Gastrocnemius medialis (tissue), 4 donors: ENCODE data around the gene TMEM214. TPM values are rescaled to one million over a fixed set of nuclear protein-coding genes. Genes with fewer than 3 reads are reported as not detected.

ENCODE experiments used
- ATAC-seq, 2 donors: fragments of 150-250 bp; one replicate each; pipeline ENCODE4 v1.9.1; 2016
- DNase-seq, 2 donors: peaks; one replicate each; pipeline ENCODE4 v3.0.0-alpha.2; 2019
- H3K27ac ChIP-seq, 4 donors: fragments of 200-600 bp; sonication (generic); 1 replicate in 1 of 4; 2 replicates in 3 of 4; pipeline ENCODE4 v1.5.1; 2016 to 2018; ENCODE audit warnings: mild to moderate bottlenecking in 2 of 4, moderate library complexity in 1 of 4
- H3K27me3 ChIP-seq, 3 donors: fragments of 200-600 bp; sonication (generic) in 2 of 3; 1 replicate in 1 of 3; 2 replicates in 2 of 3; pipeline versions ENCODE4 v1.5.1 to v1.6.0; 2016 to 2019; ENCODE audit warnings: mild to moderate bottlenecking in 1 of 3, moderate library complexity in 1 of 3
- H3K36me3 ChIP-seq, 2 donors: fragments of 200-600 bp; sonication (generic) in 1 of 2; one replicate each; pipeline ENCODE4 v1.5.1; 2017 to 2018
- H3K4me1 ChIP-seq, 2 donors: fragments of 200-600 bp; sonication (generic) in 1 of 2; one replicate each; pipeline ENCODE4 v1.5.1; 2016 to 2017; ENCODE audit warnings: mild to moderate bottlenecking in 2 of 2
- H3K4me3 ChIP-seq, 4 donors: fragments of 200-600 bp; sonication (generic) in 3 of 4; 1 replicate in 1 of 4; 2 replicates in 3 of 4; pipeline ENCODE4 v1.5.1; 2016 to 2019; ENCODE audit warnings: mild to moderate bottlenecking in 2 of 4
- H3K9me3 ChIP-seq, 3 donors: fragments of 200-600 bp; sonication (generic) in 2 of 3; 1 replicate in 1 of 3; 2 replicates in 2 of 3; pipeline ENCODE4 v1.5.1; 2016 to 2019
- CTCF ChIP-seq, 5 experiments: fragments of 450-650 bp in 3 of 5; fragments of 200-600 bp in 2 of 5; sonication (generic) in 2 of 5; IDR thresholded peaks in 4 of 5; conservative IDR thresholded peaks in 1 of 5; 1 replicate in 4 of 5; 2 replicates in 1 of 5; pipeline ENCODE4 v1.5.1; 2016 to 2019; ENCODE audit warnings: antibody characterized with exemption in 5 of 5, mild to moderate bottlenecking in 3 of 5, moderate library complexity in 3 of 5
- POLR2A ChIP-seq, 2 donors: fragments of 450-650 bp; IDR thresholded peaks; one replicate each; pipeline ENCODE4 v1.6.1; 2017; ENCODE audit warnings: antibody characterized with exemption in 2 of 2, mild to moderate bottlenecking in 2 of 2, moderate library complexity in 2 of 2
- in situ Hi-C, 4 donors: fragments of 200-750 bp; cut with MboI; loops; one replicate each; pipeline versions ENCODE4 v1.15.0 to v1.8.0; 2017; ENCODE audit warnings: low sequenced_read_pairs in 4 of 4
- intact Hi-C: fragments of 100-400 bp; cut with DNase I; formaldehyde crosslinking; loops from one replicate; pipeline ENCODE4 v1.15.1; 2023; ENCODE audit warnings: low total_unique reads
- total RNA-seq, 4 donors: library from RNA; depleted of rRNA; stranded (reverse); fragments of >200 nt; gene quantifications; one replicate each; pipeline versions ENCODE4 v1.1.0 to v1.2.3, GENCODE V29; 2016

The TMEM214 gene
- total RNA-seq, 4 donors from 2014 or later: 20.0 to 37.7 (median 24.9) TPM

GRCh38 chr2:27057184-27057583, 24.4 kb downstream of the TMEM214 start:
- Histone ChIP-seq H3K27ac (no peak overlapping the region), H3K4me1 (peaks cover 2 to 3% of the 10 kb centered on the region in 2 donors), H3K9me3 (no peaks in the 10 kb centered on the region), H3K36me3 (peaks cover 0 to 44% of the 10 kb centered on the region in 2 donors), H3K4me3 (no peak overlapping the region), H3K27me3 (no peaks in the 10 kb centered on the region)
- ATAC-seq (no peak), DNase-seq (no peak)
- in situ Hi-C loops (no loop called here), intact Hi-C loops (no loop called here)
- no peak for TF ChIP-seq CTCF (IDR thresholded peaks at IDR 0.05 in 4 of 5, conservative IDR thresholded peaks at IDR 0.05 in 1 of 5)
- TF ChIP-seq POLR2A (IDR thresholded peaks at IDR 0.05): no peak

GRCh38 chr2:27058210-27058609, 25.4 kb downstream of the TMEM214 start:
- Histone ChIP-seq H3K4me3 (no peak overlapping the region), H3K9me3 (no peaks in the 10 kb centered on the region), H3K27me3 (no peaks in the 10 kb centered on the region), H3K4me1 (no peaks in the 10 kb centered on the region), H3K36me3 (peaks cover 0 to 44% of the 10 kb centered on the region in 2 donors), H3K27ac (no peak overlapping the region)
- in situ Hi-C loops: no loop called here
- intact Hi-C loops: no loop called here
- no peak for TF ChIP-seq POLR2A (IDR thresholded peaks at IDR 0.05)
- TF ChIP-seq CTCF (IDR thresholded peaks at IDR 0.05 in 4 of 5, conservative IDR thresholded peaks at IDR 0.05 in 1 of 5): no peak
- DNase-seq: no peak
- ATAC-seq: no peak

GRCh38 chr2:27059141-27059820, 26.5 kb downstream of the TMEM214 start:
- H3K4me1 ChIP-seq: peaks cover 4 to 5% of the 10 kb centered on the region in 2 donors
- no peak overlapping the region for H3K4me3 ChIP-seq
- intact Hi-C loops (no loop called here), in situ Hi-C loops (no loop called here)
- H3K9me3 ChIP-seq: no peaks in the 10 kb centered on the region
- H3K27ac ChIP-seq: no peak overlapping the region
- TF ChIP-seq CTCF (IDR thresholded peaks at IDR 0.05 in 4 of 5, conservative IDR thresholded peaks at IDR 0.05 in 1 of 5) (no peak), POLR2A (IDR thresholded peaks at IDR 0.05) (no peak)
- H3K27me3 ChIP-seq: no peaks in the 10 kb centered on the region
- ATAC-seq (no peak), DNase-seq (no peak)
- H3K36me3 ChIP-seq: peaks cover 0 to 39% of the 10 kb centered on the region in 2 donors

GRCh38 chr2:27060323-27060722, 27.6 kb downstream of the TMEM214 start:
- H3K27me3 ChIP-seq: no peaks in the 10 kb centered on the region
- in situ Hi-C loops (no loop called here), intact Hi-C loops (no loop called here)
- no peaks in the 10 kb centered on the region for H3K9me3 ChIP-seq
- peaks cover 4 to 5% of the 10 kb centered on the region in 2 donors for H3K4me1 ChIP-seq
- no peak overlapping the region for H3K4me3 ChIP-seq
- H3K36me3 ChIP-seq: peaks cover 0 to 28% of the 10 kb centered on the region in 2 donors
- H3K27ac ChIP-seq: no peak overlapping the region
- no peak for DNase-seq
- ATAC-seq: no peak
- TF ChIP-seq CTCF (IDR thresholded peaks at IDR 0.05 in 4 of 5, conservative IDR thresholded peaks at IDR 0.05 in 1 of 5) (no peak), POLR2A (IDR thresholded peaks at IDR 0.05) (no peak)
